Activated B cell treated with CpG ODN at 0.5 μM for 24 hours (primary cell): Measurements from ENCODE around the gene NELL2. TPM values are rescaled to one million over a fixed set of nuclear protein-coding genes. Genes with fewer than 3 reads are reported as not detected.
"Not testable (repeated sequence)": the region's sequence is repeated elsewhere in the genome, so short reads cannot be mapped to it uniquely, and the experiment has no call there.

Experiments
- ATAC-seq: fragments of 200-7000 bp; cut with Tn5 transposase; one replicate; pipeline ENCODE4 v1.10.0; 2021; ENCODE audit warnings: low read depth, mild to moderate bottlenecking, moderate library complexity
- CTCF ChIA-PET: fragments of 350-600 bp; sonication (Branson Sonifier 250); formaldehyde crosslinking; loops from one replicate; lab custom pipeline; 2021; ENCODE audit warnings: antibody characterized with exemption; lab: Charles Lee
- POLR2A ChIA-PET: fragments of 350-600 bp; sonication (Branson Sonifier 250); formaldehyde crosslinking; loops from one replicate; lab custom pipeline; 2021; ENCODE audit warnings: antibody characterized with exemption; lab: Charles Lee
- DNase-seq: peaks from one replicate; pipeline ENCODE4 v3.0.0; 2022
- H3K27ac Mint-ChIP-seq: one replicate; pipeline ENCODE4 v1.8.0; 2020; ENCODE audit warnings: mixed read lengths
- H3K27me3 Mint-ChIP-seq: one replicate; pipeline ENCODE4 v1.8.0; 2021; ENCODE audit warnings: mixed read lengths
- H3K36me3 Mint-ChIP-seq: one replicate; pipeline ENCODE4 v1.8.0; 2021; ENCODE audit warnings: low read depth, mixed read lengths
- H3K4me1 Mint-ChIP-seq: one replicate; pipeline ENCODE4 v1.8.0; 2021; ENCODE audit warnings: mixed read lengths
- H3K4me3 Mint-ChIP-seq: one replicate; pipeline ENCODE4 v1.8.0; 2020; ENCODE audit warnings: mild to moderate bottlenecking, mixed read lengths
- H3K9me3 Mint-ChIP-seq: one replicate; pipeline ENCODE4 v1.8.0; 2020; ENCODE audit warnings: mixed read lengths
- intact Hi-C: fragments of 100-400 bp; cut with micrococcal nuclease; formaldehyde crosslinking; loops from one replicate; pipeline ENCODE4 v1.15.1; 2024
- total RNA-seq: library from RNA; stranded (reverse); gene quantifications from 2 replicates; pipeline ENCODE4 v1.2.3, GENCODE V29; 2022
- TF ChIP-seq, protein P1 (sequence below): fragments of 200-600 bp; IDR thresholded peaks from one replicate; pipeline ENCODE4 v1.8.0; 2022; ENCODE audit warnings: antibody characterized with exemption, mild to moderate bottlenecking

The NELL2 gene
- total RNA-seq: 0.10 TPM in 1 of 2 replicates, not detected in the other

DNA sequence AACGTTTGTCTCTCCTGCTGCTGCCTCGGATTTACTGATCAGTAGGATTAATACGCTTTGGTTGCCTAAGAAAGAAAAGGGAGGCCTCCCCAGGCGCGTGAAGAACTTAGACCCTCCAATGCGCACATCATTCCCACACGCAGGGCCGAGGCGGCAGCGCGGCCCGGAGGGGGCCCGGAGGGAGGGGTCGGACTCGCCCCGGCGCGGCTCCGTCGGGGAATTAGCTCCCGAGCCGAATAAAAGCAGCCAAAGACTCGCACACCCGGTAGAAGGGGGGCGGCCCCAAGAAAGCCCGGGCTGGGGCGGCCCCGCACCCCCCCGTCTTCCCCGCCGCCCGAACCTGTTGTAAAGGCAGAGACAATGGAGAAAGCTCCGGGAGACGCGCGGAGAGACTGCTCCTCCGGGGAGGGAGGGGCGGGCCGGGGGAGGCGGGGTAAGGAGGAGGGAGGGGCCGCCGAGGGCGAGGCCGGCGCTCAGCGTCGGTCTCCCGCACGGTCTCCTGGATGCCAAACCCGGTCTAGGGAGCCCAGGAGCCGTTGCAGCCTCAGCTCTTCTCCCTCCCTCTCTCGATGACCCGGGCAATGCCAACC is at the start of gene NELL2:
Gene NELL2 (minus strand): TSS at position 362 of the 590 bp plus-strand sequence. CDS start 446 bp downstream, outside the sequence.
- peaks cover 26% of the 10 kb centered on the region for H3K9me3 Mint-ChIP-seq
- H3K27ac Mint-ChIP-seq: no peak within 1 kb of the TSS
- intact Hi-C loops: loop anchor here (2.0 to 5.0 kb wide), 2 partner anchors 27 to 64 kb away; no protein-coding TSS in a partner anchor
- H3K27me3 Mint-ChIP-seq: peaks cover 35% of the 10 kb centered on the region
- peaks cover 1% of the 10 kb centered on the region for H3K36me3 Mint-ChIP-seq
- H3K4me3 Mint-ChIP-seq: peak within 1 kb of the TSS; percentile 84
- CTCF ChIA-PET: no interaction called here
- ATAC-seq (peak; percentile 57), DNase-seq (no peak)
- H3K4me1 Mint-ChIP-seq: peaks cover 22% of the 10 kb centered on the region
- POLR2A ChIA-PET: interaction anchor here (0.7 to 1.1 kb wide), 2 partner anchors 27 to 381 kb away, joined by 3 read pairs; no protein-coding TSS in a partner anchor
- TF ChIP-seq, protein P1, sequence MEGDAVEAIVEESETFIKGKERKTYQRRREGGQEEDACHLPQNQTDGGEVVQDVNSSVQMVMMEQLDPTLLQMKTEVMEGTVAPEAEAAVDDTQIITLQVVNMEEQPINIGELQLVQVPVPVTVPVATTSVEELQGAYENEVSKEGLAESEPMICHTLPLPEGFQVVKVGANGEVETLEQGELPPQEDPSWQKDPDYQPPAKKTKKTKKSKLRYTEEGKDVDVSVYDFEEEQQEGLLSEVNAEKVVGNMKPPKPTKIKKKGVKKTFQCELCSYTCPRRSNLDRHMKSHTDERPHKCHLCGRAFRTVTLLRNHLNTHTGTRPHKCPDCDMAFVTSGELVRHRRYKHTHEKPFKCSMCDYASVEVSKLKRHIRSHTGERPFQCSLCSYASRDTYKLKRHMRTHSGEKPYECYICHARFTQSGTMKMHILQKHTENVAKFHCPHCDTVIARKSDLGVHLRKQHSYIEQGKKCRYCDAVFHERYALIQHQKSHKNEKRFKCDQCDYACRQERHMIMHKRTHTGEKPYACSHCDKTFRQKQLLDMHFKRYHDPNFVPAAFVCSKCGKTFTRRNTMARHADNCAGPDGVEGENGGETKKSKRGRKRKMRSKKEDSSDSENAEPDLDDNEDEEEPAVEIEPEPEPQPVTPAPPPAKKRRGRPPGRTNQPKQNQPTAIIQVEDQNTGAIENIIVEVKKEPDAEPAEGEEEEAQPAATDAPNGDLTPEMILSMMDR: no peak

DNA sequence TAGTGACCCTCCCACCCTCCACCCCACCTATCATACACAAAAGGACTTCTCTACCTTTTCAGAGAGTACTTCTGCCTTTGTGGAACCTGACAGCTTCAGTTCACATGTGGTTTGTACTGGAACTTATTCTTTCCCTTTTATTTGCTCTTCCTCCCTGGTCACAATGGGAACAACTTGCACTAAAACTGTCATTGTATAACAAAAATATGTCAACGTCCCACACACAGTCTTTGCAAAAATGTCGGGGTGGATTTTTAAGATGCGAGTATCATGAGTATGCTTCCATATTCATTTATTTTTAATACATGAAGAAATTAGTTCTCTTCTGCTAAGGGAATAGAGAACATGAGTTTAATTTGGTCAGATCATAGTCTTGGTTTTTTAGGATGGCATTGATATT is 45.6 kb upstream of the NELL2 start:
- intact Hi-C loops: no loop called here
- POLR2A ChIA-PET: no interaction called here
- ATAC-seq (no peak), DNase-seq (no peak)
- Mint-ChIP-seq H3K27ac (no peak overlapping the region), H3K27me3 (peaks cover 2% of the 10 kb centered on the region), H3K4me3 (no peak overlapping the region), H3K9me3 (no peaks in the 10 kb centered on the region), H3K36me3 (no peaks in the 10 kb centered on the region), H3K4me1 (no peaks in the 10 kb centered on the region)
- TF ChIP-seq, protein P1: no peak
- CTCF ChIA-PET: interaction anchor here (0.6 to 1.7 kb wide), 2 partner anchors 9 to 412 kb away, joined by 3 to 5 read pairs; no protein-coding TSS in a partner anchor

DNA sequence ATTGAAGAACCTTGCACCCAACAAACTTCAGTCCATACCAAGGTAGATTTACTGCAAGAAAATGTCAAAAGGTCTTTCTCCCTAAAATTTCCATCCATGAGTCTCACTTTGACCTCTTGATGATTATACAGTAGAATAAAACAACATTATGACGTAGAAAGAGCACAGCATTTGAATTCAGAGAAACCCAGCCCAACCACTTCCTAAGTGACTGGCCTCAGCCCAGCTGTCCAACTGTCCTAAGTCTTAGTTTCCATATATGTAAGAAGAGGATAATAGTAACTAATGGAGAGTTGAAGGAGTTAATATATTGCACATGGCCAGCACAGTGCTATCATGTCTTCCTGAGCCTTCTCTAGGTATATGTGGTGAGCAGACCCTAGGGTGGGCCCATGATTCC is 41.0 kb upstream of the NELL2 start:
- ATAC-seq (no peak), DNase-seq (no peak)
- Mint-ChIP-seq H3K4me3 (no peak overlapping the region), H3K36me3 (no peaks in the 10 kb centered on the region), H3K27ac (no peak overlapping the region), H3K9me3 (no peaks in the 10 kb centered on the region), H3K27me3 (peaks cover 2% of the 10 kb centered on the region), H3K4me1 (no peaks in the 10 kb centered on the region)
- intact Hi-C loops: no loop called here
- TF ChIP-seq, protein P1: no peak
- ChIA-PET POLR2A (no interaction called here), CTCF (no interaction called here)

DNA sequence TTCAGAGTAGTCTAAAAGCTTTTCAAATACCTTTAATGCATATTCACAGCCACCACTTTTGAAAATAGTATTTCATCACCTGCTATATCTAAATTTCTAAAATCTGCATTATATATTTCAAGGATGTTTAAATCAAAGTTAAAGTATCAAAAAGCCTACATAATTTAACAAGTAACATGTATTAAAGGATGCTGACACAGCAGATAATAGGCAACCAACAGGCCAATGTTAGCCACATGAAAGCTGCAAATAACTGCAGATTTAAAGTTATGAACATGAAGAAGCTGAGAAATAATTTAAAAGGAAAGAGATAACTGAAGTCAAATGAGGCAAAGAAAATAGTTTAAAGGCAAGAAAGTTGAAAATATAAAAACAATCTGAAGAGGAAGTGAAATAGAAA is 39.8 kb upstream of the NELL2 start:
- ChIA-PET CTCF (no interaction called here), POLR2A (no interaction called here)
- DNase-seq (no peak), ATAC-seq (no peak)
- intact Hi-C loops: no loop called here
- no peaks in the 10 kb centered on the region for H3K4me1 Mint-ChIP-seq
- H3K4me3 Mint-ChIP-seq: no peak overlapping the region
- H3K9me3 Mint-ChIP-seq: no peaks in the 10 kb centered on the region
- no peaks in the 10 kb centered on the region for H3K27me3 Mint-ChIP-seq
- no peaks in the 10 kb centered on the region for H3K36me3 Mint-ChIP-seq
- TF ChIP-seq, protein P1: no peak
- no peak overlapping the region for H3K27ac Mint-ChIP-seq

DNA sequence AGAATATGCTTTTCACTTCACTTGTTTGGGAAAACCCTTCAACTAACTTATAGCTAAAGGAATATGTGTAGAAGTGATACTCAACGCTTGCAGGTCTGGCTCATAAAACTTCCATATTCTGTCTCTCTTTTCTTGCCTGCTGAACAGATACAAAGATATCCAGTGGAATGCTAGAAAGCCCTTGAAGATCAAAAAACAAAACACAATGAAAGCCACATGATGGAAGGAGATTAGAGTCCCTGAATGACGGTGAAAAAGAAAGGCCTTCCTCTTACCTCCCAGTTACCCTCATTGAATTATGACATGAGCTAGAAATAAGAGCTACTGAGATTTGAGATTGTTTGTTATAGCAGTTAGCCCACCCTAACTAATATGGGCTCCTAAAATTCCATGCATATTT is 28.2 kb upstream of the NELL2 start:
- Mint-ChIP-seq H3K4me1 (no peaks in the 10 kb centered on the region), H3K9me3 (peaks cover 9% of the 10 kb centered on the region), H3K36me3 (no peaks in the 10 kb centered on the region), H3K27ac (no peak overlapping the region), H3K27me3 (peaks cover 3% of the 10 kb centered on the region), H3K4me3 (no peak overlapping the region)
- CTCF ChIA-PET: no interaction called here
- DNase-seq (no peak), ATAC-seq (no peak)
- intact Hi-C loops: no loop called here
- POLR2A ChIA-PET: no interaction called here
- TF ChIP-seq, protein P1: no peak

DNA sequence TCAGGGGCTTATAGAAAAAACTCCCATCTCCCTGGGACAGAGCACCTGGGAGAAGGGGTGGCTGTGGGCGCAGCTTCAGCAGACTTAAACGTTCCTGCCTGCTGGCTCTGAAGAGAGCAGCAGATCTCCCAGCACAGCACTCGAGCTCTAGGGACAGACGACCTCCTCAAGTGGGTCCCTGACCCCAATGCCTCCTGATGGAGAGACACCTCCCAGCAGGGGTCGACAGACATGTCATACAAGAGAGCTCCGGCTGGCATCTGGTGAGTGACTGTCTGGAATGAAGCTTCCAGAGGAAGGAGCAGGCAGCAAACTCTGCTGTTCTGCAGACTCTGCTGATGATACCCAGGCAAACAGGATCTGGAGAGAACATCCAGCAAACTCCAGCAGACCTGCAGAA is 22.0 kb upstream of the NELL2 start:
- DNase-seq, intact Hi-C loops, H3K9me3 Mint-ChIP-seq, H3K27me3 Mint-ChIP-seq, H3K4me1 Mint-ChIP-seq, H3K27ac Mint-ChIP-seq, POLR2A ChIA-PET, H3K36me3 Mint-ChIP-seq, ATAC-seq, H3K4me3 Mint-ChIP-seq, CTCF ChIA-PET: not testable (repeated sequence)
